Regular cardiac myocyte (primary cell): ENCODE results near the gene SLC46A2. TPM values are rescaled to one million over a fixed set of nuclear protein-coding genes. Genes with fewer than 3 reads are reported as not detected.

Experiments
- total RNA-seq: library from RNA; depleted of rRNA; stranded (reverse); fragments of >200 nt; gene quantifications from 2 replicates; pipeline ENCODE4 v1.2.3, GENCODE V29; 2014

SLC46A2 gene
- not detected in 2 replicates for total RNA-seq

GRCh38 chr9:112890106-112891081, at the start of gene SLC46A2:
TSS of gene SLC46A2 (minus strand) at chr9:112890876. CDS start at chr9:112890681, 195 bp downstream.

Other genes starting within 250 kb of the SLC46A2 start
- gene INIP, start 172.8 kb downstream of the SLC46A2 start, total RNA-seq, result 16.9 and 24.9 TPM in 2 replicates
- gene SNX30, start 140.1 kb downstream of the SLC46A2 start, total RNA-seq, result 13.6 and 14.9 TPM in 2 replicates
- 1.9 and 6.2 TPM in 2 replicates for gene ZNF883, start 121.3 kb upstream of the SLC46A2 start, total RNA-seq
- 1.7 and 2.3 TPM in 2 replicates for gene ZFP37, start 165.8 kb upstream of the SLC46A2 start, total RNA-seq